ENCODE measurements around the gene IGFLR1.
A peak's percentile ranks its signal among the peaks of the same experiment; 100 is the strongest.

IGFLR1 gene

DNA sequence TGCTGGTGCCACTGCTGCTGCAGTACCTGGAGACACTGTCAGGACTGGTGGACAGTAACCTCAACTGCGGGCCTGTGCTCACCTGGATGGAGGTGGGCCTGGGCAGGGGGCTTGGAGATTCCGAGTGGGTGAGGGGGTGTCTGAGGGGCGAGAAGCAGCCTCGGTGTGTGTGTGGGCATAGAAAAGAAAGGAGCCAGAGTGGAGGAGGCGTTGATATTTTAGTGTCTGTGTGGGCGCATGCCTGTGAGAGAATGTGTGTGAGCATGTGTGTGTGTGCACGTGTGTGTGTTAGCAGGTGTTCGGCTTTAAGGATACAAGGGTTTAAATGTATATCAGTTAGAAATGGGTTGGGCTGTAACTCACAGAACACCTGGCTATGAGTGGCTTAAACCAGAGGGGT lies 36.8 kb upstream of the IGFLR1 start:
- Mint-ChIP-seq H3K4me3 (peak overlapping the region in 2 of 3 experiments; percentile 1 to 26), H3K27ac (no peak overlapping the region), H3K4me1 (peaks cover 27% of the 10 kb centered on the region), H3K27me3 (ENCODE audit: low read depth) (peaks cover 6% of the 10 kb centered on the region), H3K36me3 (ENCODE audit: low read depth) (peaks cover 30% of the 10 kb centered on the region), H3K9me3 (no peaks in the 10 kb centered on the region)
- no peak for TF ChIP-seq CTCF (IDR thresholded peaks at IDR 0.05; ENCODE audit: unreplicated experiment in 3 of 3)

DNA sequence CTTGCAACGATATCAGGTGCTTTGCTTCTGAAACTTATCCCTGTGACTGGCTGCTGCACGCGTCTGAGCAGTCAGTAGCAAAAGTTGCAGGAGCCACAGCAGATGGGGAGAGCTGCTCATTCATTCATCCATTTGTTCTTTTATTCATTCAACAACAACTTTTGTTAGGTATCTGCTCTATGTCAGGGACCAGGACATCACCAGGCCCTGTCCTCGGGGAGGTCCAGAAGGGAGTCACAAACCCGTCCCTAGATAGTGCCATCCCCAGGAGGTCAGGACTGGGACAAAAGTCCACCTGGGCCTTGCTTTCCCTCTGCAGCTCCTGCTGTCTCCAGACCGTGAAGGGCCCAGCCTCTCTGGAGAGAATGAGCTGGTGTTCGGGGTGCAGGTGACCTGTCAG lies 35.7 kb upstream of the IGFLR1 start:
- Mint-ChIP-seq H3K4me3 (peak overlapping the region; percentile 78 to 90 (median 89)), H3K36me3 (ENCODE audit: low read depth) (peaks cover 24% of the 10 kb centered on the region), H3K27ac (peak overlapping the region in 1 of 3 experiments; percentile 48), H3K9me3 (no peaks in the 10 kb centered on the region), H3K27me3 (ENCODE audit: low read depth) (peaks cover 2% of the 10 kb centered on the region), H3K4me1 (peaks cover 27% of the 10 kb centered on the region)
- TF ChIP-seq CTCF (IDR thresholded peaks at IDR 0.05; ENCODE audit: unreplicated experiment in 3 of 3) = no peak

- H3K9me3 Mint-ChIP-seq = no peaks in the 10 kb centered on the region
- TF ChIP-seq CTCF (IDR thresholded peaks at IDR 0.05; ENCODE audit: unreplicated experiment in 3 of 3) = no peak
Observed at GRCh38 chr19:35777086-35777841, 35.0 kb upstream of the IGFLR1 start.

GRCh38 chr19:35776102-35776788 lies 34.0 kb upstream of the IGFLR1 start:
- H3K36me3 Mint-ChIP-seq (ENCODE audit: low read depth) = peaks cover 13% of the 10 kb centered on the region
- TF ChIP-seq CTCF (IDR thresholded peaks at IDR 0.05; ENCODE audit: unreplicated experiment in 3 of 3) = no peak
- peak overlapping the region; percentile 78 to 90 (median 89) for H3K4me3 Mint-ChIP-seq
- H3K4me1 Mint-ChIP-seq = peaks cover 27% of the 10 kb centered on the region
- no peaks in the 10 kb centered on the region for H3K27me3 Mint-ChIP-seq (ENCODE audit: low read depth)
- H3K27ac Mint-ChIP-seq = peak overlapping the region; percentile 43 to 62 (median 48)
- H3K9me3 Mint-ChIP-seq = no peaks in the 10 kb centered on the region

More at GRCh38 chr19:35777086-35777841, 35.0 kb upstream of the IGFLR1 start:
- no peaks in the 10 kb centered on the region for H3K27me3 Mint-ChIP-seq (ENCODE audit: low read depth)
- H3K4me1 Mint-ChIP-seq = peaks cover 27% of the 10 kb centered on the region
- H3K4me3 Mint-ChIP-seq = peak overlapping the region; percentile 78 to 90 (median 89)
- H3K36me3 Mint-ChIP-seq (ENCODE audit: low read depth) = peaks cover 19% of the 10 kb centered on the region
- peak overlapping the region; percentile 20 to 48 (median 28) for H3K27ac Mint-ChIP-seq

GRCh38 chr19:35775298-35776101 lies 33.2 kb upstream of the IGFLR1 start, which contains the start of gene ARHGAP33:
Gene ARHGAP33 (plus strand): TSS chr19:35775564. CDS start chr19:35775659, 95 bp downstream.
- Mint-ChIP-seq H3K9me3 (no peaks in the 10 kb centered on the region), H3K36me3 (ENCODE audit: low read depth) (peaks cover 12% of the 10 kb centered on the region), H3K4me3 (peak within 1 kb of the TSS; percentile 89 to 94 (median 92)), H3K27me3 (ENCODE audit: low read depth) (no peaks in the 10 kb centered on the region), H3K4me1 (peaks cover 27% of the 10 kb centered on the region), H3K27ac (peak within 1 kb of the TSS; percentile 43 to 62 (median 48))
- no peak for TF ChIP-seq CTCF (IDR thresholded peaks at IDR 0.05; ENCODE audit: unreplicated experiment in 3 of 3)

Measured in nephron (organoid).